ENCODE measurements around the gene TRAPPC10. TPM values are rescaled to one million over a fixed set of nuclear protein-coding genes. Genes with fewer than 3 reads are reported as not detected.

Gene TRAPPC10
- total and polyA plus RNA-seq, 3 experiments from 2014 or later = 45.1 to 54.7 (median 50.0) TPM

GRCh38 chr21:44035244-44035643 is 23.1 kb downstream of the TRAPPC10 start:
- Mint-ChIP-seq H3K36me3 (peaks cover 7 to 83% (median 28%) of the 10 kb centered on the region in 3 donors), H3K27ac (peak overlapping the region in 3 of 8 donors; percentile 36 to 52 (median 43)), H3K4me1 (peaks cover 24 to 35% (median 30%) of the 10 kb centered on the region in 3 donors), H3K9me3 (no peaks in the 10 kb centered on the region), H3K4me3 (no peak overlapping the region), H3K27me3 (no peaks in the 10 kb centered on the region)
- no peak for DNase-seq
- ChIA-PET POLR2A (no interaction called here), CTCF (no interaction called here)
- H3K4me1 ChIP-seq (ENCODE audit: insufficient read depth, low read length) = peaks cover 6% of the 10 kb centered on the region
- H3K36me3 ChIP-seq (ENCODE audit: insufficient read depth, low read length) = peaks cover 49% of the 10 kb centered on the region
- H3K9me3 ChIP-seq (ENCODE audit: low read length) = no peaks in the 10 kb centered on the region
- H3K27ac ChIP-seq (ENCODE audit: low read depth, low read length) = no peak overlapping the region
- no peaks in the 10 kb centered on the region for H3K27me3 ChIP-seq (ENCODE audit: insufficient read depth, low read length, poor library complexity, severe bottlenecking)
- no peak overlapping the region for H3K4me3 ChIP-seq (ENCODE audit: low read length)

- H3K27me3 ChIP-seq (ENCODE audit: insufficient read depth, low read length, poor library complexity, severe bottlenecking) = no peaks in the 10 kb centered on the region
- H3K4me3 ChIP-seq (ENCODE audit: low read length) = no peak overlapping the region
- POLR2A ChIA-PET = no interaction called here
- peaks cover 7 to 75% (median 27%) of the 10 kb centered on the region in 3 donors for H3K36me3 Mint-ChIP-seq
- H3K4me1 Mint-ChIP-seq = peaks cover 20 to 29% (median 26%) of the 10 kb centered on the region in 3 donors
- H3K4me3 Mint-ChIP-seq = no peak overlapping the region
- H3K4me1 ChIP-seq (ENCODE audit: insufficient read depth, low read length) = no peaks in the 10 kb centered on the region
- H3K9me3 Mint-ChIP-seq = no peaks in the 10 kb centered on the region
- peak overlapping the region in 5 of 8 donors; percentile 42 to 81 (median 46) for H3K27ac Mint-ChIP-seq
- no peak for DNase-seq
- no peak overlapping the region for H3K27ac ChIP-seq (ENCODE audit: low read depth, low read length)
- H3K27me3 Mint-ChIP-seq = no peaks in the 10 kb centered on the region
- CTCF ChIA-PET = no interaction called here
- peaks cover 32% of the 10 kb centered on the region for H3K36me3 ChIP-seq (ENCODE audit: insufficient read depth, low read length)
- no peaks in the 10 kb centered on the region for H3K9me3 ChIP-seq (ENCODE audit: low read length)
These were observed 26.0 kb downstream of the TRAPPC10 start for GRCh38 chr21:44038063-44038462.

DNA sequence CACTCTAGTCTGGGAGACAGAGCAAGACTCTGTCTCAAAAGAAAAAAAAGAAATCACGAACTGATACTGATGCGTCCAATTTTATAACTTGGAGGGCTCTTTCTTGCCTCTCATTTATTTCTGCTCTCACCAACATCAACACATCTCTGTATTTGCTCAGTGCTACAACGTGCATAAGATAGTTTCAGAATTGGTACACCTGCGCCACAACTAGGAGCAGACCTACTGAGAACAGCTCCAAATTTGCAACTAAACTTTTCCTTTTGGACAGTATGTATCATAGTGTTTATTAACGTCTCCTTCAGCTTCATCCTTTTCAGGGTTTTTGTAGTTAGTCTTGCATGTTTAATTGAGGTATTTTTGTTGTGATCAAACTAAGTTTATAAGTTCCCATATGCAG is 27.7 kb downstream of the TRAPPC10 start:
- peaks cover 25% of the 10 kb centered on the region for H3K36me3 ChIP-seq (ENCODE audit: insufficient read depth, low read length)
- H3K27me3 ChIP-seq (ENCODE audit: insufficient read depth, low read length, poor library complexity, severe bottlenecking) = no peaks in the 10 kb centered on the region
- DNase-seq = no peak
- H3K36me3 Mint-ChIP-seq = peaks cover 6 to 73% (median 20%) of the 10 kb centered on the region in 3 donors
- no peak overlapping the region for H3K4me3 Mint-ChIP-seq
- H3K4me3 ChIP-seq (ENCODE audit: low read length) = no peak overlapping the region
- no peaks in the 10 kb centered on the region for H3K4me1 ChIP-seq (ENCODE audit: insufficient read depth, low read length)
- CTCF ChIA-PET = no interaction called here
- peak overlapping the region in 4 of 8 donors; percentile 4 to 65 (median 37) for H3K27ac Mint-ChIP-seq
- POLR2A ChIA-PET = no interaction called here
- no peaks in the 10 kb centered on the region for H3K9me3 ChIP-seq (ENCODE audit: low read length)
- H3K27ac ChIP-seq (ENCODE audit: low read depth, low read length) = no peak overlapping the region
- no peaks in the 10 kb centered on the region for H3K9me3 Mint-ChIP-seq
- H3K4me1 Mint-ChIP-seq = peaks cover 27 to 38% (median 34%) of the 10 kb centered on the region in 3 donors
- H3K27me3 Mint-ChIP-seq = no peaks in the 10 kb centered on the region

DNA sequence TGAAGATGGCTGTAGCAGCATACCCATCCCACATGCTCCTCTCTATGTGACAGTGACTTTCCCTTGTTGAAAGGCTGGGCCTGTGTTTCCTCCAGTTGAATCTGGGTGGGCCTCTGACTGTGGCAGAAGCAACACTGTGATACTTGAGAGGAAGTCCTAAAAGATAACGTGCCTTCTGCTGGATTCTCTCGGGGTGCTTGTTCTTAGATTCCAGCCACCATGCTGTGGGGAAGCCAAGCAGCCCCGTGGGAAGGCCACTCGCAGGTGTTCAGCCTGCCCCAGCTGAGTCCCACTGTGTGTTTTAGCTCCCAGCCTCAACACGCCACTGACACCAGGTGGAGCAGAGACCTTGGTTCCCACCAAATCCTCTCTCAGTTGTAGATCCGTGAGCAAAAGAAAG is 31.5 kb downstream of the TRAPPC10 start:
- peaks cover 27 to 50% (median 39%) of the 10 kb centered on the region in 3 donors for H3K4me1 Mint-ChIP-seq
- no peaks in the 10 kb centered on the region for H3K9me3 ChIP-seq (ENCODE audit: low read length)
- H3K9me3 Mint-ChIP-seq = no peaks in the 10 kb centered on the region
- no peak overlapping the region for H3K4me3 ChIP-seq (ENCODE audit: low read length)
- no peaks in the 10 kb centered on the region for H3K4me1 ChIP-seq (ENCODE audit: insufficient read depth, low read length)
- peaks cover 2 to 67% (median 10%) of the 10 kb centered on the region in 3 donors for H3K36me3 Mint-ChIP-seq
- H3K36me3 ChIP-seq (ENCODE audit: insufficient read depth, low read length) = peaks cover 15% of the 10 kb centered on the region
- POLR2A ChIA-PET = no interaction called here
- CTCF ChIA-PET = no interaction called here
- H3K27me3 Mint-ChIP-seq = no peaks in the 10 kb centered on the region
- no peak overlapping the region for H3K4me3 Mint-ChIP-seq
- H3K27me3 ChIP-seq (ENCODE audit: insufficient read depth, low read length, poor library complexity, severe bottlenecking) = no peaks in the 10 kb centered on the region
- H3K27ac ChIP-seq (ENCODE audit: low read depth, low read length) = no peak overlapping the region
- no peak for DNase-seq
- peak overlapping the region in 4 of 8 donors; percentile 23 to 80 (median 54) for H3K27ac Mint-ChIP-seq

DNA sequence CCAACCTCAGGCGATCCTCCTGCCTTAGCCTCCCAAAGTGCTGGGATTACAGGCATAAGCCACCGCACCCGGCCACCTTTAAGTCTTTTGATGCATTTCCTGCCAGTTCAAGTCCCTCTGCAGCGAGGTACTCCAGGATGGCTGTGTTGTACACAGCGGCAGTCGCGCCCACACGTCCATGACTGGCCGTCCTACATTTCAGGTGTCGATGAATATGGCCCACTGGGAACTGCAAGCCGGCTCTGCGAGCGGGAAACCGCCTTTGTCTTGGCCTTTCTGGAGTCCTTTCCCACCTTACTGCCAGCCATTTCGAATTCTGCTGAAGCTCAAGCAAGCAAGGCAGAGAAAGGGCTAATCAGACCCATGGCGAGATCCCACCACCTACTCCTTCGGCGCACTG is 34.6 kb downstream of the TRAPPC10 start:
- no peaks in the 10 kb centered on the region for H3K27me3 ChIP-seq (ENCODE audit: insufficient read depth, low read length, poor library complexity, severe bottlenecking)
- H3K4me3 Mint-ChIP-seq = no peak overlapping the region
- H3K4me3 ChIP-seq (ENCODE audit: low read length) = no peak overlapping the region
- H3K36me3 Mint-ChIP-seq = peaks cover 2 to 66% (median 5%) of the 10 kb centered on the region in 3 donors
- H3K27ac ChIP-seq (ENCODE audit: low read depth, low read length) = no peak overlapping the region
- peak overlapping the region in 1 of 8 donors; percentile 71 for H3K27ac Mint-ChIP-seq
- H3K9me3 ChIP-seq (ENCODE audit: low read length) = no peaks in the 10 kb centered on the region
- no peak for DNase-seq
- no peaks in the 10 kb centered on the region for H3K9me3 Mint-ChIP-seq
- peaks cover 19% of the 10 kb centered on the region for H3K36me3 ChIP-seq (ENCODE audit: insufficient read depth, low read length)
- POLR2A ChIA-PET = no interaction called here
- peaks cover 35 to 62% (median 41%) of the 10 kb centered on the region in 3 donors for H3K4me1 Mint-ChIP-seq
- H3K4me1 ChIP-seq (ENCODE audit: insufficient read depth, low read length) = no peaks in the 10 kb centered on the region
- CTCF ChIA-PET = no interaction called here
- no peaks in the 10 kb centered on the region for H3K27me3 Mint-ChIP-seq

DNA sequence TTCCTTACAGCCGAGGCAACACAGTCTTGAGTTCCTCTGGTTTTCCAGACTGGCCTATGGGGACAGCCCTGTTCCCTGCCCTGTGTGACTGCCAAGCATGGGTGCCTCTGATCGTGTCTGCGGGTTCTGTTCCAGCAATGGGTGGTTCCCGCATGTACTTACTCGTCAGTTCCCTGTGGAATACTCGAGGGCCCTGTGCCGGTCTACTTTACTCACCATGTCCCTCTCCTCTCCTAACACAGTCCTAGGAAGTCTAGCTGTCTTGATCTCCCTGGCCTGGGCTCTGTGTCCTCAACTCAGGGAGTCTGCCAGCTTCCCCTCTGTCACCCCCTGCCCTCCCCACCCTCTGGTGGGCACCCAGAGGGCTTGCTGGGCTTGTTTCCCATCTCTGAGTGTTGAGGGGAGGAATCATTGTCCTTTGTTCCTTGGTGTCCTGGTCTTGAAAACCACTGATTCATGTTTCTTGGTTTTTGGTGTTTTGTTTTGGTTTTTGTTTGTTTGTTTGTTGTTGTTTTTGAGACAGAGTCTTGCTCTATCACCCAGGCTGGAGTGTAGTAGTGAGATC is 36.0 kb downstream of the TRAPPC10 start:
- Mint-ChIP-seq H3K4me3 (no peak overlapping the region), H3K27ac (peak overlapping the region in 6 of 8 donors; percentile 24 to 78 (median 46)), H3K4me1 (peaks cover 32 to 62% (median 35%) of the 10 kb centered on the region in 3 donors), H3K27me3 (no peaks in the 10 kb centered on the region), H3K36me3 (peaks cover 2 to 73% (median 8%) of the 10 kb centered on the region in 3 donors), H3K9me3 (no peaks in the 10 kb centered on the region)
- CTCF ChIA-PET = no interaction called here
- H3K4me1 ChIP-seq (ENCODE audit: insufficient read depth, low read length) = no peaks in the 10 kb centered on the region
- DNase-seq = no peak
- H3K27me3 ChIP-seq (ENCODE audit: insufficient read depth, low read length, poor library complexity, severe bottlenecking) = no peaks in the 10 kb centered on the region
- H3K9me3 ChIP-seq (ENCODE audit: low read length) = no peaks in the 10 kb centered on the region
- peaks cover 23% of the 10 kb centered on the region for H3K36me3 ChIP-seq (ENCODE audit: insufficient read depth, low read length)
- H3K4me3 ChIP-seq (ENCODE audit: low read length) = no peak overlapping the region
- POLR2A ChIA-PET = interaction anchor here (0.6 kb wide), 1 partner anchor 26 kb away, joined by 11 read pairs; no protein-coding TSS in a partner anchor
- no peak overlapping the region for H3K27ac ChIP-seq (ENCODE audit: low read depth, low read length)

GRCh38 chr21:44049182-44049581 is 37.1 kb downstream of the TRAPPC10 start:
- no peaks in the 10 kb centered on the region for H3K4me1 ChIP-seq (ENCODE audit: insufficient read depth, low read length)
- Mint-ChIP-seq H3K4me1 (peaks cover 28 to 57% (median 28%) of the 10 kb centered on the region in 3 donors), H3K36me3 (peaks cover 2 to 76% (median 10%) of the 10 kb centered on the region in 3 donors), H3K27ac (peak overlapping the region in 5 of 8 donors; percentile 42 to 84 (median 50)), H3K4me3 (peak overlapping the region in 1 of 7 donors; percentile 8), H3K9me3 (no peaks in the 10 kb centered on the region), H3K27me3 (no peaks in the 10 kb centered on the region)
- no peak overlapping the region for H3K4me3 ChIP-seq (ENCODE audit: low read length)
- no peak for DNase-seq
- H3K27me3 ChIP-seq (ENCODE audit: insufficient read depth, low read length, poor library complexity, severe bottlenecking) = no peaks in the 10 kb centered on the region
- CTCF ChIA-PET = interaction anchor here (0.7 kb wide), 1 partner anchor 35 kb away, joined by 3 read pairs; no protein-coding TSS in a partner anchor
- POLR2A ChIA-PET = interaction anchor here (0.7 kb wide), 1 partner anchor 153 kb away, joined by 3 read pairs; no protein-coding TSS in a partner anchor
- peaks cover 23% of the 10 kb centered on the region for H3K36me3 ChIP-seq (ENCODE audit: insufficient read depth, low read length)
- no peaks in the 10 kb centered on the region for H3K9me3 ChIP-seq (ENCODE audit: low read length)
- no peak overlapping the region for H3K27ac ChIP-seq (ENCODE audit: low read depth, low read length)

DNA sequence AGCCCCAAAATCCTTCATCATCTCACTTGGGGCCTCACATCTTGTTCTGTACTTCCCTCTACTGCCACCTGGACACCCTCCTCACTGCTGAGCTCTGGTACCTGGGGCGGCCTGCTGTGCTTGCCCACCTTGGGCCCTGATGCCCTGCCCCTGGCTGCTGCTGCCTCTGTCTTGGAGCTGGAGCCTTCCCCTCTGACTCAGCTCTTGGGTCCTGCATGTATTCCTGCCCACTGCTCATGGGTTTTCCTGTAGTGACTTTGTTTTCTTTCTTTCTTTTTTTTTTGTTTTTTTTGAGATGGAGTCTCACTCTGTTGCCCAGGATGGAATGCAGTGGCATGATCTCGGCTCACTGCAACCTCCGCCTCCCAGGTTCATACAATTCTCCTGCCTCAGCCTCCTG is 37.5 kb downstream of the TRAPPC10 start:
- H3K9me3 Mint-ChIP-seq = no peaks in the 10 kb centered on the region
- POLR2A ChIA-PET = no interaction called here
- Histone ChIP-seq H3K4me1 (ENCODE audit: insufficient read depth, low read length) (no peaks in the 10 kb centered on the region), H3K27me3 (ENCODE audit: insufficient read depth, low read length, poor library complexity, severe bottlenecking) (no peaks in the 10 kb centered on the region), H3K4me3 (ENCODE audit: low read length) (no peak overlapping the region), H3K36me3 (ENCODE audit: insufficient read depth, low read length) (peaks cover 23% of the 10 kb centered on the region), H3K9me3 (ENCODE audit: low read length) (no peaks in the 10 kb centered on the region), H3K27ac (ENCODE audit: low read depth, low read length) (no peak overlapping the region)
- CTCF ChIA-PET = no interaction called here
- no peak overlapping the region for H3K4me3 Mint-ChIP-seq
- peaks cover 0 to 75% (median 10%) of the 10 kb centered on the region in 3 donors for H3K36me3 Mint-ChIP-seq
- H3K27ac Mint-ChIP-seq = peak overlapping the region in 7 of 8 donors; percentile 10 to 87 (median 50)
- DNase-seq = no peak
- H3K27me3 Mint-ChIP-seq = no peaks in the 10 kb centered on the region
- H3K4me1 Mint-ChIP-seq = peaks cover 25 to 54% (median 26%) of the 10 kb centered on the region in 3 donors

Measured in CD8-positive, alpha-beta memory T cell (primary cell).